ENCODE measurements around the gene SHH. TPM values are rescaled to one million over a fixed set of nuclear protein-coding genes. Genes with fewer than 3 reads are reported as not detected.

SHH gene
- polyA plus RNA-seq, result 1 to 10 TPM in 2 of 4 donors, under 1 TPM in 2; 0.27 to 8.3 (median 1.3) TPM
- long read RNA-seq, donor 1, result 0 reads
- long read RNA-seq, donor 2, result 0 reads
- long read RNA-seq, donor 3, result 0 reads
- long read RNA-seq, donor 4, result 0 reads
- long read RNA-seq, donor 5, result 0 reads
- long read RNA-seq, donor 6, result 0 reads
- long read RNA-seq, donor 7, result 0 reads
- long read RNA-seq, donor 8, result 0 reads
- long read RNA-seq, donor 9, result 0 reads
- long read RNA-seq, donor 10, full-length matches to known transcripts, result 1 of 1 reads
- long read RNA-seq, donor 10, partial matches to known transcripts, result 0 of 1 reads
- long read RNA-seq, donor 10, other reads (novel, unspliced or antisense), result 0 of 1 reads

DNA sequence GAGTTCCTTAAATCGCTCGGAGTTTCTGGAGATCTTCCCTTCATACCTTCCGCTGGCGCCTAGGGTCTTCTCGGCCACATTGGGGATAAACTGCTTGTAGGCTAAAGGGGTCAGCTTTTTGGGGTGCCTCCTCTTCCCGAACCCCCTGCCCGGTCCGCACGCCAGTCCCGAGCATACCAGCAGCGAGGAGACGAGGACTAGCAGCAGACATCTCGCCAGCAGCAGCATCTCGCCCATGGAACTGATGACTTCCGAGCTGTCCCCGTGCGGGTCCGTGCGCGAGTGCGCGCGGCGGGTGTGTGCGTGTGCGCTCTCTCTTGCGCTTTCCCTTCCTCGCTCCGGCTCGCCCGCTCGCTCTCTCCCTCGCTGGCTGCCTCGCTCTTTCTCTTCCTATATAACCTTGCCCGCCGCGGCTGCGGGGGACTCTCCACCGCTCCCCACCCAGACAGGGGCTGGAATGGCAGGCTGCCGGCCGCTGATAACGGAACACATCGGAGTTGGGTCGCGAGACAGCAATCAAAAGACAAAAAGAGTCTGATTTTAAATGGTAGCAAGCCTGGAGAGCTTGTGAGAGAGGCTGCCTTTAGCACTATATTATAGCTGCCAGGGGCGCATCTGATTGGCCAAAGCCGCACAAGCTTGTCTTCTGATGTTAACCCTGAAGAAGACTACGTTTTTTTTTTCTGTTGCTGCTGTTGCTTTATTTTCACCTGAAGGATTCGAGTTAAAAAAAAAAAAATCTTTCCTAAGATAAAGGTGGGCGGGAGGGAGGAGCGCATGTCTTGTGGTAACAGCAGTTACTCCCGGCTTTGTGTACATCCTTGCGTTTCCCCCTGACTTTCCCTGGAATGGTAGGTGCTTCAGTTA is at the start of gene SHH:
TSS of gene SHH (minus strand) at position 569 of the 867 bp plus-strand sequence. CDS start at position 228, 341 bp downstream.
- peaks cover 7 to 57% (median 36%) of the 10 kb centered on the region in 3 donors for H3K27me3 ChIP-seq (ENCODE audit: control insufficient read depth in 3 of 3, insufficient read depth in 3 of 3, low read length in 3 of 3)

DNA sequence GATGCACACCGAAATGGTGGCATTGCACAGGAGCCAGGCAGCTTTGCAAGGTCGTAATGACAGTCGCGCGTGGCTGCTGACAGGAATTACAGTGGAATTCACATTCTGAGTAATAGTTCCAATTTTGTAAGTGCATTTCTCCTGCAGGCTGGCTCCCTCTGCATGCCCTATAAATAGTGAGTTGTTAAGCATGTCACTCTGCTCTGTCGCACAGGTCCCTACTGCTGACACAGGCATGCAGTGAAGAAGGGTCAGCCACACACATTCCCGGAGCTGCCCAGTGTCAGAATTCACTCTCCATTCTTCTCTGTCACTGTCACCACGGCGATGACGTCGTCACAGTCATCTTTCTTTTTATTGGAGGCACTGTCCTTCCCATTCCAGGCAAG is 49.2 kb upstream of the SHH start:
- Histone ChIP-seq H3K36me3 (ENCODE audit: control insufficient read depth in 3 of 3, insufficient read depth in 2 of 3, low read depth in 1 of 3, low read length in 3 of 3) (no peaks in the 10 kb centered on the region), H3K27ac (ENCODE audit: low read depth in 1 of 3, low read length in 2 of 3) (no peak overlapping the region), H3K27me3 (ENCODE audit: control insufficient read depth in 3 of 3, insufficient read depth in 3 of 3, low read length in 3 of 3) (peaks cover 0 to 7% (median 0%) of the 10 kb centered on the region in 3 donors), H3K4me3 (ENCODE audit: low read depth in 1 of 3, low read length in 3 of 3) (no peak overlapping the region), H3K9me3 (ENCODE audit: control insufficient read depth in 2 of 2, insufficient read depth in 1 of 2, low read depth in 1 of 2, low read length in 1 of 2) (no peaks in the 10 kb centered on the region), H3K4me1 (ENCODE audit: control insufficient read depth in 3 of 3, insufficient read depth in 2 of 3, low read depth in 1 of 3, low read length in 2 of 3) (peaks cover 0 to 21% (median 0%) of the 10 kb centered on the region in 3 donors)
- 22 to 50% (median 36%) methylated on average over 11 of the region's 11 CpGs for WGBS, 3 donors
- no peak for FAIRE-seq
- DNase-seq, result no peak

More for the DNA sequence above, at the start of gene SHH:
- peak in 1 of 2 donors; percentile 61 for DNase-seq
- no peak within 1 kb of the TSS for H3K27ac ChIP-seq (ENCODE audit: low read depth in 1 of 3, low read length in 2 of 3)
- no peaks in the 10 kb centered on the region for H3K36me3 ChIP-seq (ENCODE audit: control insufficient read depth in 3 of 3, insufficient read depth in 2 of 3, low read depth in 1 of 3, low read length in 3 of 3)
- no peak for FAIRE-seq
- 2 to 4% (median 2%) methylated on average over 49 to 53 of the region's 53 CpGs for WGBS, 3 donors
- peak within 1 kb of the TSS in 1 of 3 donors; percentile 45 for H3K4me3 ChIP-seq (ENCODE audit: low read depth in 1 of 3, low read length in 3 of 3)
- H3K9me3 ChIP-seq (ENCODE audit: control insufficient read depth in 2 of 2, insufficient read depth in 1 of 2, low read depth in 1 of 2, low read length in 1 of 2), result no peaks in the 10 kb centered on the region
- peaks cover 0 to 41% (median 2%) of the 10 kb centered on the region in 3 donors for H3K4me1 ChIP-seq (ENCODE audit: control insufficient read depth in 3 of 3, insufficient read depth in 2 of 3, low read depth in 1 of 3, low read length in 2 of 3)

DNA sequence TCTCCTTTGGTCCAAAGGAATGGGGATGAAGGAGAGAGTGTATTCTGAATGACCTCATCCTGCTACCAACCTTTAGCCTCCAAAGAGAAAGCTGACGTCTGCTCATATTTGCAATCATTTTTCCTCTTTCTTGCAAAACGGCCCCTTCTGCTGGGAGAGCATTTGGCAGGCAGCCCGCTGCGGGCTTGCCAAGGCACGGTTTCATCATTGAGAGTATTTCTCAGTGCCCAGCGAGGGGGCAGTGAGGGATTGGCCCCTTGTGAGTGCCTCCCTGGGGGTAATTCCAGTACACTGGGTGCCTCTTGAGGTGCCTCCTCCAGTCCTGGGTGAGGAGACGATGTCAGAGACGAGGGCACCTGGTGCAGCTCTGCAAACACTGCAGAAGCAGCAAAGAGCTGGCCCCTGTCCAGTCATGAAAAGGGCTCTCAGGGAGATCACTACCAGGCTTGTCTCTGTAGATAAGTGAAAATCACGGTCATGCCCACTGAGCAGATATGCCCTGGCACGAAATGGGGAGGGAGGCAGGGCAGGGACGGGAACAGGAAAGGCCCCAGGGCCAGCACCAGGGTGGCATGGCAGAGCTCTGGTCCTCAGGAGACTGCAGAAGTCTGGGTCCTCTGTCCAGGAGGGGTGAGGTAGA is 48.7 kb upstream of the SHH start:
- FAIRE-seq (no peak), DNase-seq (peak; percentile 54 to 84)
- H3K4me3 ChIP-seq (ENCODE audit: low read depth in 1 of 3, low read length in 3 of 3), result no peak overlapping the region
- WGBS, 3 donors, result 17 to 29% (median 20%) methylated on average over 11 of the region's 11 CpGs
- H3K4me1 ChIP-seq (ENCODE audit: control insufficient read depth in 3 of 3, insufficient read depth in 2 of 3, low read depth in 1 of 3, low read length in 2 of 3), result peaks cover 0 to 16% (median 0%) of the 10 kb centered on the region in 3 donors
- no peaks in the 10 kb centered on the region for H3K9me3 ChIP-seq (ENCODE audit: control insufficient read depth in 2 of 2, insufficient read depth in 1 of 2, low read depth in 1 of 2, low read length in 1 of 2)
- H3K27me3 ChIP-seq (ENCODE audit: control insufficient read depth in 3 of 3, insufficient read depth in 3 of 3, low read length in 3 of 3), result peaks cover 0 to 3% (median 0%) of the 10 kb centered on the region in 3 donors
- H3K27ac ChIP-seq (ENCODE audit: low read depth in 1 of 3, low read length in 2 of 3), result no peak overlapping the region
- H3K36me3 ChIP-seq (ENCODE audit: control insufficient read depth in 3 of 3, insufficient read depth in 2 of 3, low read depth in 1 of 3, low read length in 3 of 3), result no peaks in the 10 kb centered on the region

DNA sequence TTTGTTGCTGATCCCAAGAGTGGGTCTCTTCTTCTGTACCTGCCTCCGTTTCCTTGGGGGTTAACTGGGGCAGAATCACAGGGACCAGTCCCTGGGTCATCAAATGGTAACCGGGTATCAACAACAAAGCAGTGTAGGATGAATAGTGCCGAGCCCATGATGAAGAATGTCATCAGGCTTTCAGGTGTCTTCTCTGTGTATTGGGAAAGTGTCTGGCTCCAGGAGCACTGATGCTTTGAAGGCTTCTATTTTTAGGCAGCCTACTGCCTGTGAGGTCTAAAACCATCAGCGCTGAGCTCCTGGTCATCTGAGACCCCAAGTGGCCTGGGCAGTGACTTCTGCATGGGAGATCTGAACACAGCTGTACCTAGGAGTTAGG is 48.2 kb upstream of the SHH start:
- Histone ChIP-seq H3K27ac (ENCODE audit: low read depth in 1 of 3, low read length in 2 of 3) (no peak overlapping the region), H3K4me1 (ENCODE audit: control insufficient read depth in 3 of 3, insufficient read depth in 2 of 3, low read depth in 1 of 3, low read length in 2 of 3) (peaks cover 0 to 15% (median 0%) of the 10 kb centered on the region in 3 donors), H3K36me3 (ENCODE audit: control insufficient read depth in 3 of 3, insufficient read depth in 2 of 3, low read depth in 1 of 3, low read length in 3 of 3) (no peaks in the 10 kb centered on the region), H3K9me3 (ENCODE audit: control insufficient read depth in 2 of 2, insufficient read depth in 1 of 2, low read depth in 1 of 2, low read length in 1 of 2) (no peaks in the 10 kb centered on the region), H3K4me3 (ENCODE audit: low read depth in 1 of 3, low read length in 3 of 3) (no peak overlapping the region), H3K27me3 (ENCODE audit: control insufficient read depth in 3 of 3, insufficient read depth in 3 of 3, low read length in 3 of 3) (peaks cover 0 to 3% (median 0%) of the 10 kb centered on the region in 3 donors)
- DNase-seq (no peak), FAIRE-seq (no peak)
- WGBS, 3 donors, result 31 to 61% (median 49%) methylated on average over 4 of the region's 4 CpGs

DNA sequence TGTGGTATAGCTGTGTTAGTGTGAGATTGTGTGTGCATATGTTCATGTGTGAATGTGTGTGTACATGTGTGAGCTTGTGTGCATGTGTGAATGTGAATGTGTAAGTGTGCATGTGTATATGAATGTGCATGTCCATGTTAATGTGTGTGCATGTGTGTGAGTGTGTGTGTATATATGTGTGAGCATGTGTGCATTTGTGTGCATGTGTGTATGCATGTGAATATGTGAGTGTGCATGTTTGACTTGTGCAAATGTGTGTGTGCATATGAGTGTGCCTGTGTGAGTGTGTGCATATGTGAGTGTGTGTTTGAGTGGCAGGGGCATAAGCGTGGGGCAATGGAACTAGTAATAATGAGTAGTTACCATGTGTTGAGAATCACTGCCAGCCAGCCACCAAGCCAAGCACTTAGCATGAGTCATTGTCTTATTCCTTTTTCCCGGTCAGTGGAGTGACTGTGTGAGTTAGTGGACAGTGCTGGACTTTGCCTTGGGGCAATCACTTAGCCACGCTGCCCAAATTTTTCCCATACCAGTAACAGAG is 46.3 kb upstream of the SHH start:
- Histone ChIP-seq H3K4me1 (ENCODE audit: control insufficient read depth in 3 of 3, insufficient read depth in 2 of 3, low read depth in 1 of 3, low read length in 2 of 3) (peaks cover 0 to 15% (median 0%) of the 10 kb centered on the region in 3 donors), H3K27ac (ENCODE audit: low read depth in 1 of 3, low read length in 2 of 3) (no peak overlapping the region), H3K9me3 (ENCODE audit: control insufficient read depth in 2 of 2, insufficient read depth in 1 of 2, low read depth in 1 of 2, low read length in 1 of 2) (no peaks in the 10 kb centered on the region), H3K4me3 (ENCODE audit: low read depth in 1 of 3, low read length in 3 of 3) (no peak overlapping the region), H3K36me3 (ENCODE audit: control insufficient read depth in 3 of 3, insufficient read depth in 2 of 3, low read depth in 1 of 3, low read length in 3 of 3) (no peaks in the 10 kb centered on the region), H3K27me3 (ENCODE audit: control insufficient read depth in 3 of 3, insufficient read depth in 3 of 3, low read length in 3 of 3) (no peaks in the 10 kb centered on the region)
- DNase-seq (peak in 1 of 2 donors; percentile 33), FAIRE-seq (no peak)
- WGBS, 3 donors, result 32 to 61% (median 36%) methylated on average over 3 of the region's 3 CpGs

DNA sequence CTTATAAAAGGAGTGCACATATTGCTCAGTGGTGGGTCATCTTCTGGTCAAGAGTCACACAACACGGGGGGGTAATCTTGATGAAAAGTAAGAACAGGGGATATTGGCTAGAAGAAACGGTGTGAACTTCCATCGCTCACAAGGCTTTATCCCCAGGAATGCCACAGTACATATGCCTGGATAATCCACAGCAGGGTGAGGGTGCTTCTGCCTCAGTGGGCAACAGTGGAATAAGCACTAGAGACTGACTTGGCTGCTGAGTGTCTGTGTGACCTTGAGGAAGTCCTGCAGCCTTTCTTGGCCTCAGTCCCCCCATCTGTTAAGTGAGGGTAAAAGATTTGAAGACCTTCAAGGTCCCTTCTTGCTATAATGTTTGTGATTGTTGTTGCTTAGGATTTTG is 44.9 kb upstream of the SHH start:
- WGBS, 3 donors, result 81 to 88% (median 85%) methylated on average over 3 of the region's 3 CpGs
- Histone ChIP-seq H3K27me3 (ENCODE audit: control insufficient read depth in 3 of 3, insufficient read depth in 3 of 3, low read length in 3 of 3) (no peaks in the 10 kb centered on the region), H3K4me3 (ENCODE audit: low read depth in 1 of 3, low read length in 3 of 3) (no peak overlapping the region), H3K4me1 (ENCODE audit: control insufficient read depth in 3 of 3, insufficient read depth in 2 of 3, low read depth in 1 of 3, low read length in 2 of 3) (peaks cover 0 to 15% (median 0%) of the 10 kb centered on the region in 3 donors), H3K9me3 (ENCODE audit: control insufficient read depth in 2 of 2, insufficient read depth in 1 of 2, low read depth in 1 of 2, low read length in 1 of 2) (no peaks in the 10 kb centered on the region), H3K36me3 (ENCODE audit: control insufficient read depth in 3 of 3, insufficient read depth in 2 of 3, low read depth in 1 of 3, low read length in 3 of 3) (no peaks in the 10 kb centered on the region), H3K27ac (ENCODE audit: low read depth in 1 of 3, low read length in 2 of 3) (no peak overlapping the region)
- FAIRE-seq (no peak), DNase-seq (no peak)

DNA sequence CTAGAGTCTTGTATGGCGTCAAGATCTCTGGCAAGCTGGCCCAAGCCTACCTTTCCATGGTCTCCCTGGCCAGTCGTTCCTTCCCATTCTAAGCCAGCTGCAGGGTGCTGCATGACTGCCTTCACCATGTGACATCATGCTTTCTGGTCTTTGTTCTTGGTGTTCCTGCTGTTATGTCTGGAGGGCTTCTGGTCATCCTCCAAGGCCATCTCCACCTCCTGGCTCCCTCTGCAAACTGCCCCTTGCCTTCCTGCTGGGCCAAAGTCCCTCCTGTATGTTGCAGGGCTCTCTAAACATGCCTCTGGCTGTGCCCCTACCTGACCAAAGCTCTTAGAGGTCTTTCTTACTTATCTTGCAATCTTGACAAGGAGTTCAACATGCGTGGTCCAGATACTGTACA is 44.4 kb upstream of the SHH start:
- H3K27me3 ChIP-seq (ENCODE audit: control insufficient read depth in 3 of 3, insufficient read depth in 3 of 3, low read length in 3 of 3), result no peaks in the 10 kb centered on the region
- H3K9me3 ChIP-seq (ENCODE audit: control insufficient read depth in 2 of 2, insufficient read depth in 1 of 2, low read depth in 1 of 2, low read length in 1 of 2), result no peaks in the 10 kb centered on the region
- H3K4me1 ChIP-seq (ENCODE audit: control insufficient read depth in 3 of 3, insufficient read depth in 2 of 3, low read depth in 1 of 3, low read length in 2 of 3), result peaks cover 0 to 15% (median 0%) of the 10 kb centered on the region in 3 donors
- H3K27ac ChIP-seq (ENCODE audit: low read depth in 1 of 3, low read length in 2 of 3), result no peak overlapping the region
- FAIRE-seq (no peak), DNase-seq (no peak)
- 81 to 85% (median 84%) methylated on average over 3 of the region's 3 CpGs for WGBS, 3 donors
- H3K36me3 ChIP-seq (ENCODE audit: control insufficient read depth in 3 of 3, insufficient read depth in 2 of 3, low read depth in 1 of 3, low read length in 3 of 3), result no peaks in the 10 kb centered on the region
- no peak overlapping the region for H3K4me3 ChIP-seq (ENCODE audit: low read depth in 1 of 3, low read length in 3 of 3)
